Neural cell (in vitro differentiated cells): Measurements from ENCODE around the gene CNPY2. TPM values are rescaled to one million over a fixed set of nuclear protein-coding genes. Genes with fewer than 3 reads are reported as not detected.
"Not testable (repeated sequence)": the region's sequence is repeated elsewhere in the genome, so short reads cannot be mapped to it uniquely, and the experiment has no call there.

Experiments used
- H2AFZ ChIP-seq: fragments of 200-600, 300-800 bp; sonication (generic), shearing (Covaris generic); 2 replicates; pipeline ENCODE4 v1.6.0; 2014; ENCODE audit warnings: low read depth, mild to moderate bottlenecking, antibody characterized with exemption, low read length, moderate library complexity
- H3F3A ChIP-seq: fragments of 200-600 bp; shearing (Covaris generic); 2 replicates; pipeline ENCODE4 v1.6.1; 2016; ENCODE audit warnings: mild to moderate bottlenecking, moderate library complexity, mixed read lengths, antibody characterized with exemption, low read length; ENCODE audit not compliant: insufficient read depth, poor library complexity, severe bottlenecking
- H3K27ac ChIP-seq: fragments of 200-600, 300-800 bp; sonication (generic), shearing (Covaris generic); 2 replicates; pipeline ENCODE4 v1.5.1; 2014; ENCODE audit warnings: mild to moderate bottlenecking, low read length, moderate library complexity
- H3K27me3 ChIP-seq: fragments of 300-800, 200-600 bp; sonication (generic), shearing (Covaris generic); 2 replicates; pipeline ENCODE4 v1.6.0; 2014; ENCODE audit warnings: mild to moderate bottlenecking, low read depth, low read length, moderate library complexity; ENCODE audit not compliant: insufficient read depth
- H3K36me3 ChIP-seq: fragments of 300-800, 200-600 bp; sonication (generic), shearing (Covaris generic); 2 replicates; pipeline ENCODE4 v1.5.1; 2014; ENCODE audit warnings: mild to moderate bottlenecking, antibody characterized with exemption, low read length, moderate library complexity; ENCODE audit not compliant: insufficient read depth
- H3K4me2 ChIP-seq: fragments of 300-800, 200-600 bp; sonication (generic), shearing (Covaris generic); 2 replicates; pipeline ENCODE4 v1.6.0; 2014; ENCODE audit warnings: mild to moderate bottlenecking, low read length
- H3K4me3 ChIP-seq: fragments of 300-800, 200-600 bp; sonication (generic), shearing (Covaris generic); 2 replicates; pipeline ENCODE4 v1.5.1; 2014; ENCODE audit warnings: mild to moderate bottlenecking, low read length, moderate library complexity
- H3K79me2 ChIP-seq: fragments of 200-600 bp; shearing (Covaris generic); replicated peaks from 2 replicates; pipeline ENCODE4 v1.6.0; 2014; ENCODE audit warnings: mild to moderate bottlenecking, low read length, moderate library complexity; ENCODE audit not compliant: insufficient read depth
- H3K9ac ChIP-seq: fragments of 300-800, 200-600 bp; sonication (generic), shearing (Covaris generic); 2 replicates; pipeline ENCODE4 v1.6.1; 2016; ENCODE audit warnings: mild to moderate bottlenecking, low read length, mixed read lengths
- H3K9me2 ChIP-seq: fragments of 200-600 bp; shearing (Covaris generic); 2 replicates; pipeline ENCODE4 v1.6.1; 2016; ENCODE audit warnings: mild to moderate bottlenecking, low read length, mixed read lengths; ENCODE audit not compliant: insufficient read depth
- H3K9me3 ChIP-seq: fragments of 200-600, 300-800 bp; sonication (generic), shearing (Covaris generic); 2 replicates; pipeline ENCODE4 v1.6.1; 2016; ENCODE audit warnings: mild to moderate bottlenecking, mixed run types, low read length, moderate library complexity, mixed read lengths
- H4K20me1 ChIP-seq: fragments of 200-600 bp; shearing (Covaris generic); 2 replicates; pipeline ENCODE4 v1.6.1; 2016; ENCODE audit warnings: mild to moderate bottlenecking, mixed run types; ENCODE audit not compliant: insufficient read depth
- CTCF ChIP-seq: fragments of 450-650 bp; IDR thresholded peaks from 2 replicates; pipeline ENCODE4 v1.5.1; 2014; ENCODE audit warnings: antibody characterized with exemption, mild to moderate bottlenecking, moderate library complexity; ENCODE audit not compliant: poor library complexity, severe bottlenecking
- EP300 ChIP-seq: fragments of 450-650 bp; conservative IDR thresholded peaks from 2 replicates; pipeline ENCODE4 v1.6.1; 2014; ENCODE audit warnings: antibody characterized with exemption, mild to moderate bottlenecking, moderate library complexity; ENCODE audit not compliant: poor library complexity, severe bottlenecking
- EZH2 ChIP-seq: fragments of 200-600, 300-800 bp; shearing (Covaris generic), sonication (generic); IDR thresholded peaks from 2 replicates; pipeline ENCODE4 v1.6.1; 2014; ENCODE audit warnings: antibody characterized with exemption, low read length, borderline replicate concordance, mild to moderate bottlenecking; ENCODE audit not compliant: insufficient read depth, poor library complexity, severe bottlenecking
- MXI1 ChIP-seq: fragments of 450-650 bp; conservative IDR thresholded peaks from 2 replicates; pipeline ENCODE4 v1.6.1; 2014; ENCODE audit warnings: antibody characterized with exemption, mild to moderate bottlenecking; ENCODE audit not compliant: poor library complexity, severe bottlenecking
- POLR2AphosphoS5 ChIP-seq: IDR thresholded peaks from 2 replicates; pipeline ENCODE4 v1.6.1; 2012
- RAD21 ChIP-seq: fragments of 450-650 bp; conservative IDR thresholded peaks from 2 replicates; pipeline ENCODE4 v1.6.1; 2014; ENCODE audit warnings: antibody characterized with exemption, mild to moderate bottlenecking, moderate library complexity
- REST ChIP-seq: IDR thresholded peaks from 2 replicates; pipeline ENCODE4 v1.6.1; 2012; ENCODE audit warnings: borderline replicate concordance
- SMC3 ChIP-seq: fragments of 450-650 bp; conservative IDR thresholded peaks from 2 replicates; pipeline ENCODE4 v1.6.1; 2014; ENCODE audit warnings: antibody characterized with exemption, mild to moderate bottlenecking, moderate library complexity; ENCODE audit not compliant: poor library complexity
- TAF1 ChIP-seq: IDR thresholded peaks from 2 replicates; pipeline ENCODE4 v1.6.1; 2012; ENCODE audit warnings: low read depth
- polyA plus RNA-seq: library from polyadenylated mRNA; depleted of rRNA; stranded (reverse); fragments of >200 nt; gene quantifications from 2 replicates; pipeline ENCODE4 v1.2.3, GENCODE V29; 2014

The CNPY2 gene
- polyA plus RNA-seq, 1 donor from 2014 or later = 175 TPM

- Histone ChIP-seq H3K4me2 (no peak overlapping the region), H4K20me1 (no peaks in the 10 kb centered on the region), H3K4me3 (no peak overlapping the region), H3K36me3 (no peaks in the 10 kb centered on the region), H3K9me2 (no peaks in the 10 kb centered on the region), H2AFZ (no peak overlapping the region), H3K27me3 (no peaks in the 10 kb centered on the region), H3F3A (no peaks in the 10 kb centered on the region), H3K9ac (no peak overlapping the region), H3K27ac (no peak overlapping the region), H3K9me3 (no peaks in the 10 kb centered on the region), H3K79me2 (no peaks in the 10 kb centered on the region)
- TF ChIP-seq TAF1 = no peak
- no peak for TF ChIP-seq CTCF
- TF ChIP-seq RAD21 = no peak
- no peak for TF ChIP-seq EP300
- TF ChIP-seq REST = no peak
- no peak for TF ChIP-seq EZH2
- TF ChIP-seq SMC3 = no peak
- TF ChIP-seq POLR2AphosphoS5 = no peak
Observed at GRCh38 chr12:56348776-56349175, 33.0 kb upstream of the CNPY2 start.

- not testable (repeated sequence) for H3K9ac ChIP-seq, H3K4me3 ChIP-seq, H2AFZ ChIP-seq, H3K79me2 ChIP-seq, H3K9me3 ChIP-seq, H3K4me2 ChIP-seq, H3K27me3 ChIP-seq, H3K9me2 ChIP-seq, H3K36me3 ChIP-seq, H3F3A ChIP-seq, H4K20me1 ChIP-seq, H3K27ac ChIP-seq
Observed at GRCh38 chr12:56347255-56347654, 31.5 kb upstream of the CNPY2 start.

- H3K79me2 ChIP-seq = no peaks in the 10 kb centered on the region
- H3K9me3 ChIP-seq = no peaks in the 10 kb centered on the region
- no peak overlapping the region for H3K9ac ChIP-seq
- H3K27ac ChIP-seq = no peak overlapping the region
- H3K4me3 ChIP-seq = no peak overlapping the region
- no peaks in the 10 kb centered on the region for H3K9me2 ChIP-seq
- H3K27me3 ChIP-seq = no peaks in the 10 kb centered on the region
- H3K4me2 ChIP-seq = no peak overlapping the region
- no peak overlapping the region for H2AFZ ChIP-seq
- H3F3A ChIP-seq = no peaks in the 10 kb centered on the region
- no peaks in the 10 kb centered on the region for H3K36me3 ChIP-seq
- TF ChIP-seq SMC3 (no peak), POLR2AphosphoS5 (no peak), CTCF (no peak), MXI1 (no peak), EZH2 (no peak), RAD21 (no peak), REST (no peak)
- H4K20me1 ChIP-seq = no peaks in the 10 kb centered on the region
Observed at GRCh38 chr12:56346675-56347074, 30.9 kb upstream of the CNPY2 start.
